ENCODE results near the gene ZNF816.

DNA sequence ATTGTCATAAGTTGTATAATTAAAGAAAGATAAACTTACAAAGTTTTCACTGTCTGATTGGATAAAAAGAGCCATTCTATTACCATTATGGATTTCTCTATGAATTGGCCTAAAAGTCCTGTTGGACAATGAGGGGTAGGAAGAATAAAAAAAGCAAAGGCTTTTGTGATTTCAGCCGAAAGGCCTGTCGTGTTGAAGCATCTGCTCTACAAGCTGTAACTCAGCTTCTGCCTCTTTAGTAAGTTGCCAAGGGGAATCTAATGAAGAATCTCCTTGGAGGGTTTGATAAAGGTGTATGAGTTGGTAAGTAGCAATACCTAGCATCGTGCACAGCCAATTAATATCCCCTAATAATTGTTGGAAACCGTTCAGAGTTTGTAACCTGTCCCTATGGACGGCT, 25.8 kb upstream of the ZNF816 start:
- TF ChIP-seq, protein P1, sequence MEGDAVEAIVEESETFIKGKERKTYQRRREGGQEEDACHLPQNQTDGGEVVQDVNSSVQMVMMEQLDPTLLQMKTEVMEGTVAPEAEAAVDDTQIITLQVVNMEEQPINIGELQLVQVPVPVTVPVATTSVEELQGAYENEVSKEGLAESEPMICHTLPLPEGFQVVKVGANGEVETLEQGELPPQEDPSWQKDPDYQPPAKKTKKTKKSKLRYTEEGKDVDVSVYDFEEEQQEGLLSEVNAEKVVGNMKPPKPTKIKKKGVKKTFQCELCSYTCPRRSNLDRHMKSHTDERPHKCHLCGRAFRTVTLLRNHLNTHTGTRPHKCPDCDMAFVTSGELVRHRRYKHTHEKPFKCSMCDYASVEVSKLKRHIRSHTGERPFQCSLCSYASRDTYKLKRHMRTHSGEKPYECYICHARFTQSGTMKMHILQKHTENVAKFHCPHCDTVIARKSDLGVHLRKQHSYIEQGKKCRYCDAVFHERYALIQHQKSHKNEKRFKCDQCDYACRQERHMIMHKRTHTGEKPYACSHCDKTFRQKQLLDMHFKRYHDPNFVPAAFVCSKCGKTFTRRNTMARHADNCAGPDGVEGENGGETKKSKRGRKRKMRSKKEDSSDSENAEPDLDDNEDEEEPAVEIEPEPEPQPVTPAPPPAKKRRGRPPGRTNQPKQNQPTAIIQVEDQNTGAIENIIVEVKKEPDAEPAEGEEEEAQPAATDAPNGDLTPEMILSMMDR (IDR thresholded peaks at IDR 0.05; ENCODE audit: low read length) = no peak
- no peak for TF ChIP-seq EZH2 (optimal IDR thresholded peaks at IDR 0.05; ENCODE audit: low read depth, low read length)
